ENCODE measurements around the gene PLPPR5.
A peak's percentile ranks its signal among the peaks of the same experiment; 100 is the strongest.
"Not testable (repeated sequence)": the region's sequence is repeated elsewhere in the genome, so short reads cannot be mapped to it uniquely, and the experiment has no call there.

The PLPPR5 gene, protein sequence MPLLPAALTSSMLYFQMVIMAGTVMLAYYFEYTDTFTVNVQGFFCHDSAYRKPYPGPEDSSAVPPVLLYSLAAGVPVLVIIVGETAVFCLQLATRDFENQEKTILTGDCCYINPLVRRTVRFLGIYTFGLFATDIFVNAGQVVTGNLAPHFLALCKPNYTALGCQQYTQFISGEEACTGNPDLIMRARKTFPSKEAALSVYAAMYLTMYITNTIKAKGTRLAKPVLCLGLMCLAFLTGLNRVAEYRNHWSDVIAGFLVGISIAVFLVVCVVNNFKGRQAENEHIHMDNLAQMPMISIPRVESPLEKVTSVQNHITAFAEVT

DNA sequence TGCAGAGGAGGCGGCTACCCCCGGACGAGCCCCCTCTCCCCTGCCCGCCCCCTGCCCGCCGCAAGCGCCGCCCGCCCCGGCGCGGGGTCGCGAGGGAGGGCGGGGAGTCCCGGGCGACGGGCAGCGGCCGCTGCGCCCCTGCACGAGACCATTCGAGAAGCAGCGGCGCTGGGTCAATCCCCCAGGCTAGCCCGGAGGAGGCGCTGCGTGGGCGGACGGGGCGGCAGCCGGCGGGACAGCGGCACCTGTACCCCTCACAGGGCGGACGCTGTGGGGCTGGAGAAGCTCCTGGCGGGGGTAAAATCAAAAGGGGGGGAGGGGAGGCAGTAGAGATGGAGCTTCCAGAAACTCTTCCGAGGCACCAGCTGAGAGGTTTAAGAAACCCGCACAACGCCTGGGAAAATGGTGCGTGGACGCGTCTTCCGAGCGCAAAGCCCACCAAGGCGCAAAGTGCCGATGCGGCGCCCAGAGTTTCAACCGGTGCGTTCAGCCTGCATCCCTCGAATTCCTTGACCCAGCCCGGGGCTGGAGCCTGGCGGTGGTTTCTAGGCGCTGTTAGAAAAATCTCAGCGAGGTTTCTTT, at the start of gene PLPPR5:
Gene PLPPR5 (minus strand): TSS at position 1 of the 582 bp plus-strand sequence. CDS start 190 bp downstream, outside the sequence.
- no peak for DNase-seq (ENCODE audit: low read depth)

GRCh38 chr1:99051611-99052283, 47.1 kb upstream of the PLPPR5 start:
- no peak for DNase-seq (ENCODE audit: low read depth)

- no peak for DNase-seq (ENCODE audit: low read depth)
These were observed 45.1 kb upstream of the PLPPR5 start for GRCh38 chr1:99049745-99050144.

DNA sequence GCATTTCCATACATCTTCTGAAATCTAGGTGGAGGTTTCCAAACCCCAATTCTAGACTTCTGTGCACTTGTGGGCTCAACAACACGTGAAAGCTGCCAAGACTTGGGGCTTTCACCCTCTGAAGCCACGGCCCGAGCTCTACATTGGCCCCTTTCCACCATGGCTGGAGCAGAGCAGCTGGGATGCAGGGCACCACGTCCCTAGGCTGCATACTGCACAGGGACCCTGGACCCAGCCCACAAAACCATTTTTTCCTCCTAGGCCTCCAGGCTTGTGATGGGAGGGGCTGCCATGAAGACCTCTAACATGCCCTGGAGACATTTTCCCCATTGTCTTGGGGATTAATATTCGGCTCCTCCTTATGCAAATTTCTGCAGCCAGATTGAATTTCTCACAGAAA, 32.1 kb upstream of the PLPPR5 start:
- not testable (repeated sequence) for DNase-seq (ENCODE audit: low read depth)

DNA sequence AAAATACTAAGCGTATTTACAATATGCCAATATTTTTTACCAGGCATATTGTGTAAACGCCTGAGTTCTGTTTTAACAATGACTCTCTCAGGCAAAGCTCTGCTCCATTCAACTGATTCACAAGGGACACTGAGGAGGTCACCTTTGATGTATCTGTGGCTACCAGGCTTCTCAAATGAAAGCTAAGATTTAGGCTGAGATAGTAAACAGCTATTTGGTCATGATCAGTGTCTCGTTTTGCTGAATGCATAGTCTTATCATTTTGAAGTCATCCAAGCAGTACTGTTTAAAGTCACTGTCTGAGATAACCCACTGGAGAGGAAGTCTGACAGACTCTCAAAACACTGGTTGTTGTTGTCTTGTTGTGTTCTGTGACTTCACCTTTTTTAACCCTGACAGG, 13.7 kb upstream of the PLPPR5 start:
- DNase-seq (ENCODE audit: low read depth): no peak

DNA sequence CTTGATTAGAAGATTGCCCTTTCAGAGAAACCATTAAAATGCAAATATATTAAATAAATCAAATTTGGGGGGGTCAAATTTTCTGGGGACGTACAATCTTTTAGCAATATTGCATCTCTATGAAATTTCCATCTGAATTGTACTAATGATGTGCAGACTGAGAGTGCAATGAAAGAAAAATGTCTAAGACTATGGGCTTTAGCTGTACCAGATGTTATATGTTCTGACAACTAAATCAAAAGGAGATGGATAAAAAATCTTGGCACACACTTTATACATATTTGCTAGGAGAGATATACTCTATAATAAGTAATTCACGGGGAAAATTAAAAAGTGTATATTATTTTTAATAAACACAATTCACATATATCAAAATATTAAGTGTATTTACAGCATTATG, 13.0 kb upstream of the PLPPR5 start:
- DNase-seq (ENCODE audit: low read depth): no peak

- no peak for DNase-seq (ENCODE audit: low read depth)
These were observed 6.0 kb upstream of the PLPPR5 start for GRCh38 chr1:99010679-99011078.

DNA sequence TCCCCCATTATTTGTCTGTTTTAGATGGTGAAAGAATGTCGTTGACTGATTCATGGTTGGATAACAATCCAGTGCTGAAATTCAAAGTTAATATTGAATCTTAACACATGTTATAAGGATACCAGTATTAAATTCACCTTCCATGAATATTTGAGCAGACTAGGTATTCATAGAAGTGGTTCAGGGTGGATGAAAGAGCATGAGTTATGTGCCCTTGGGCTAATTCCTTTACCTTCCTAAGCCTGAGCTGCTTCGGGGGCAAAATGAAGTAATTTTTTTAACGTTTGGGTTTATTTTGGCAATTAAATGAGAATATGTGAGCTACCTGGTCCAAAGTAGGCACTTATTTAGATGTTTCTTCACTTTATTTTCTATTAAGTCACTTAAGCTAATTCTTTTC, 2.7 kb upstream of the PLPPR5 start:
- DNase-seq (ENCODE audit: low read depth): no peak

DNA sequence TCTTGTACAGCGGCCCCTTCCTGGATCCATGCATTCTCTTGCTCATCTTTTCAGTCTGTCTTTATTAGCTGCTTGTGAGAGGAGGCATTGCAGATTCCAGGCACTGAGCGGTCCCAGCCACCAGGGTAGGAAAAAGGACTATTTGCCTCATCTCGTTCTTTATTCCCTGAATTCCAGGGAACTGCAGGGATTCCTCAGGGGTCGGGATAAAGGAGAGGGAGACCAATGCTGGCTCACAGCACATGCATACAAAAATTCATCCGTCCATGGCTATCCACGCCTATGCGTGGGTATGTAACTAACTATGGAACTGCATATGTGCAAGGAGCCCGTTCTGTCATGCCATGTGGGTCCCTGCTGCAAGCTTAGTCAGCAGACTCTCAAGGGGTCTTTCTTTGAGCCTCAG, 879 bp upstream of the PLPPR5 start:
- no peak for DNase-seq (ENCODE audit: low read depth)

DNA sequence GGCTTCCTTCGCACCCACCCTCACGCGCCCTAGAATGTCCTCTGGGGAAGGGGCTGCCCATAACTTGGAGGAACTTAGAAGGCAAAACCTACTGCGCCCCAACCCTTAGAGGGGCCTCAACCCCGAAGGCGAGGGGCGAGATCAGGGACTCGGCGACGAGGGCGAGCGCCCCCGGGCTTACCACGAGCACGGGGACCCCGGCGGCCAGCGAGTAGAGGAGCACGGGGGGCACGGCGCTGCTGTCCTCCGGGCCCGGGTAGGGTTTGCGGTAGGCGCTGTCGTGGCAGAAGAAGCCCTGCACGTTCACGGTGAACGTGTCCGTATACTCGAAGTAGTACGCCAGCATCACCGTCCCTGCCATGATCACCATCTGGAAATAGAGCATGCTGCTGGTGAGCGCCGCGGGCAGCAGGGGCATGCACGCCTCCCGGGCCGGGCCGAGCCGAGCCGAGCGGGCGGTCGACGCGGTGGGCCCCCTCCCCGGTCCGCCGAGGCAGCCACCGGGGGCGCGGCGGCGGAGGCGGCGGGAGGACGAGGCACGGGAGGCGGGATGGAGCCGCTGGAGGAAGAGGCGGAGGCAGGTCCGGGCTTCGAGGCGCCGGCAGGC, 304 bp downstream of the PLPPR5 start:
- DNase-seq (ENCODE audit: low read depth): peak; percentile 7

- DNase-seq (ENCODE audit: low read depth): no peak
These were observed 944 bp downstream of the PLPPR5 start for GRCh38 chr1:99003581-99004253.

DNA sequence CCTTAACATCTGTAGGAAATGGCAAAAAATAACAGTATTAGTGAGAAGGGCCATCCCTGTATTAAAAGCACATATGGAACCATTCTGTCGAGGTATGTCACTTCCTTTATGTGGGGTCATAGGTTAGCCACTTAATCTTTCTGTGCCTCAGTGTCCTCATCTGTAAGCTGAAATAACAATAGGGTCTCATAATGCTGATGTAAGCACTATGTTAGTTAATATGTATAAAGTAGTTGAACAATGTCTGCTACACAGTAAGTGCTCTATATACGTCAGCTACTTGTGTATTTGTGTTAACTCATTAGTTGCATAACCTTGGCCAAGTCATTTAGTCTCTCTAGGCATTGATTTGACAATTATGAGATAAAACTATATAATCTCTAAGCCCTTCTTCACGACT, 11.8 kb downstream of the PLPPR5 start:
- DNase-seq (ENCODE audit: low read depth): no peak

GRCh38 chr1:98991127-98992012, 13.3 kb downstream of the PLPPR5 start:
- peak; percentile 56 for DNase-seq (ENCODE audit: low read depth)

- DNase-seq (ENCODE audit: low read depth): no peak
These were observed 15.1 kb downstream of the PLPPR5 start for GRCh38 chr1:98989556-98989907.

GRCh38 chr1:98988904-98989555, 15.6 kb downstream of the PLPPR5 start:
- no peak for DNase-seq (ENCODE audit: low read depth)

GRCh38 chr1:98985687-98986086, 19.0 kb downstream of the PLPPR5 start:
- DNase-seq (ENCODE audit: low read depth): no peak

DNA sequence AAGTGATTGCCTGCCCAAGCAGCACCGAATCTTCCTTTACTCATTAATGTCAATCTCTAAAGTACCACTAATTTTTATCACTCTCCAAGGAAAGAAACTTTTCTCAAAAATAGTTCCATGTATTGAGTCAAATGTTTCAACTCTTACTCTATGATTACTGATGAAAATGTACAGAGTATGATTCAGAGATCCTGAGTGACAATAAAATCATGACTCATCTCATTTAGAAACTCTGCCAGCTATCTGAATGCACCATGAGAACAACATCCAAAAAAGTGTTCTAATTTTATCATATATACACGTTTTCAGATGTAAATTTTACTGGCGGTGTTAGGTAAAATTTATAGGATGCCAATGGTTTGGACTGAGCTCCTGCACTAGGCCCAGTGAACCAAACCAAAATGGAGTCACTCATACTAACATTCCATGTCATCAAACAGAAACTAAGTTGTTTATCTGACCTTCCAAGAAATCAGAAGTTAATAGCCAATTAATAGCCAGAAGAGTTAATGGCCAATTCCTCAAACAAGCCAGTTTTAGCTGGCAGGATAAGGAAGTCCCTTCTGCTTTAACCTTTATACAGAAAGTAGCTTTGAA, 22.6 kb downstream of the PLPPR5 start:
- DNase-seq (ENCODE audit: low read depth): no peak

GRCh38 chr1:98979463-98979862, 25.2 kb downstream of the PLPPR5 start:
- DNase-seq (ENCODE audit: low read depth): no peak

DNA sequence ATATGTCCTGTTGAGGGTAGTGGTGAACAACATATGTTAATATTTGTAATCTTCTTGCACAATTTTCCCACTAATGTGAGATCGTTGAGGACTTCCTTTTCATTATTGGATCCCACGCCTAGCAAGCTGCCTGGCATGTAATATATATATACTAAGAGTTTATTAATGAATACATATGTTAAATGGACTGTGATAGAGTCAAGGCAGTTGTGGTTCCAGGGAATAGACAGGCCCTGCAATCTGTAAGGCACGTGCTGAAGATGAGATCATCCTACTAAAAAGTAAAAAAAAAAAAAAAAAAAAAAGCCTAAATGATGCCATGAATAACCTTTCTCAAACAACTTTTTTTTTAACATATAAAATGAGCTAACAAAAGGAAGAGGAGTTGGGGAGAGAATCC, 28.9 kb downstream of the PLPPR5 start:
- no peak for DNase-seq (ENCODE audit: low read depth)

GRCh38 chr1:98975113-98975512, 29.5 kb downstream of the PLPPR5 start:
- DNase-seq (ENCODE audit: low read depth): no peak

Data from amniotic epithelial cell (primary cell).